Liver (tissue), 3 donors: ENCODE data around the gene BAK1.

Source experiments
- SP1 ChIP-seq: IDR thresholded peaks from 2 replicates; pipeline ENCODE4 v1.6.1; 2018; ENCODE audit warnings: antibody characterized with exemption, mild to moderate bottlenecking
- TAF1 ChIP-seq: conservative IDR thresholded peaks from 2 replicates; pipeline ENCODE4 v1.6.1; 2016; ENCODE audit warnings: antibody characterized with exemption, mild to moderate bottlenecking
- ZBTB33 ChIP-seq: IDR thresholded peaks from 2 replicates; pipeline ENCODE4 v1.6.1; 2016; ENCODE audit warnings: antibody characterized with exemption
- TF ChIP-seq, protein P1 (sequence below): fragments of 150-350 bp; IDR thresholded peaks from 2 replicates; pipeline ENCODE4 v1.5.1; 2017; ENCODE audit warnings: improper control_type of control experiment, low read depth, low read length; ENCODE audit not compliant: missing input control
- donor health status: healthy.
- donor health status: healthy.

DNA sequence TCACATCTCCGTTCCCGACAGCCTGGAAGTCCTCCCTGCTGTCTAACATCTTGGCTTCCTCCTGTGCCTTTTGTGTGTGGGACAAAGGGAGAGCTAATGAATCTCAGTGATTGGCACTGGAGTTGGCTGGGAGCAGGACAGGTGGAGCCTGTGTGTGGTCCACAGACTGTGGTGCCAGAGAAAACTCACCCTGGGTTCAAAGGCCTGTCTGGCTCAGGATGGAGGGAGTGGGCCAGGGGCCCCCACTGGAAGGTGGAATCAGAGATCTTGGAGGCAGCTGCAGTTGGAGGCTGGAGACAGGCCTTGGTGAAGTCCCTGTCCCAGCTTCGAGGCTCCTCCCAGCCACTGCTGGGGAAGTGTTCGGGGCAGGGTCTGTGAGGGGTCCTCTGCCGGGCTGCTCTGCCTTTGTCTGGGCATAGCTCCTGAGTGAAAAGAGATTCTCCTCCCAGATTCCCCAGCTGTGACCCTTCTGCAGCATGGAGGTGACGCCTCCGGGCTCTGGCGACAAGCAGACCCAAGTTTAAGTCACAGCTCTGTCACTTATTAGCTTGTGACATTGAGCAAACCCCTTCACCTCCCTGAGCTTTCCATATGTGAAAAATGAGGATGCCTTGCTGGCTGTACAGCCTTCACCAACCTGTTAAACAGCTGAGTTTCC lies 27.2 kb upstream of the BAK1 start:
- no peak for TF ChIP-seq TAF1
- TF ChIP-seq, protein P1, sequence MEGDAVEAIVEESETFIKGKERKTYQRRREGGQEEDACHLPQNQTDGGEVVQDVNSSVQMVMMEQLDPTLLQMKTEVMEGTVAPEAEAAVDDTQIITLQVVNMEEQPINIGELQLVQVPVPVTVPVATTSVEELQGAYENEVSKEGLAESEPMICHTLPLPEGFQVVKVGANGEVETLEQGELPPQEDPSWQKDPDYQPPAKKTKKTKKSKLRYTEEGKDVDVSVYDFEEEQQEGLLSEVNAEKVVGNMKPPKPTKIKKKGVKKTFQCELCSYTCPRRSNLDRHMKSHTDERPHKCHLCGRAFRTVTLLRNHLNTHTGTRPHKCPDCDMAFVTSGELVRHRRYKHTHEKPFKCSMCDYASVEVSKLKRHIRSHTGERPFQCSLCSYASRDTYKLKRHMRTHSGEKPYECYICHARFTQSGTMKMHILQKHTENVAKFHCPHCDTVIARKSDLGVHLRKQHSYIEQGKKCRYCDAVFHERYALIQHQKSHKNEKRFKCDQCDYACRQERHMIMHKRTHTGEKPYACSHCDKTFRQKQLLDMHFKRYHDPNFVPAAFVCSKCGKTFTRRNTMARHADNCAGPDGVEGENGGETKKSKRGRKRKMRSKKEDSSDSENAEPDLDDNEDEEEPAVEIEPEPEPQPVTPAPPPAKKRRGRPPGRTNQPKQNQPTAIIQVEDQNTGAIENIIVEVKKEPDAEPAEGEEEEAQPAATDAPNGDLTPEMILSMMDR, result no peak
- no peak for TF ChIP-seq SP1
- no peak for TF ChIP-seq ZBTB33
